Hematopoietic multipotent progenitor cell (in vitro differentiated cells): Measurements from ENCODE around the gene CR1. TPM values are rescaled to one million over a fixed set of nuclear protein-coding genes. Genes with fewer than 3 reads are reported as not detected.
"Not testable (repeated sequence)": the region's sequence is repeated elsewhere in the genome, so short reads cannot be mapped to it uniquely, and the experiment has no call there.

Experiments used
- DNase-seq, 3 donors: peaks; one replicate each; pipeline ENCODE4 v3.0.0-alpha.2; 2011 to 2015; ENCODE audit warnings: low read depth in 2 of 3, low spot score in 2 of 3
- total RNA-seq: library from RNA; depleted of rRNA; stranded (reverse); fragments of >200 nt; gene quantifications from one replicate; pipeline ENCODE4 v1.2.3, GENCODE V29; 2012

Gene CR1
- total RNA-seq, 1 donor: 7.8 TPM

DNA sequence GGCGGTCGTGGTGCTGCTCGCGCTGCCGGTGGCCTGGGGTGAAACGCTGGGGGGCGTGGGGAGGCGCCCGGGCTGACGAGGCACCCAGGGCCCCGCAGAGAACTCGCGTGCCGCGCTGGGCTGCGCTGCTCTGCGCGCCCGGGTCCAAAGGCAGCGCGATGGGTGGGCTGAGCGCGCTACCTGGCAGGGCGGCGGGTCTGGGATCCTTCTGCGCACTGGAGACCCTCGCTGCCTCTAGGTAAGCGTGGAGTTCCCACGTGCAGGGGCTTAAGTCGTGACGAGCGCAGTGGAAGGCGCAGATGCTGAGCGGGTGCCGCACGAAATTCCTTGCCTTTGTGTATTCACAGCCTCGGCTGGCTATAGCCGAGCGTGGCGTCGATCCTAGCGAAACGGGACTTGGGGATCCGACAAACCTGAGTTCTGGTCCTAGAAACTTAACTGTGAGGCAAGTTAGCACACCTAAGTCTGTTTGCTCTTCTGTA is 173.6 kb downstream of the CR1 start:
- DNase-seq: no peak

- DNase-seq: no peak
Measured at GRCh38 chr1:207670192-207670591, 174.2 kb downstream of the CR1 start.

DNA sequence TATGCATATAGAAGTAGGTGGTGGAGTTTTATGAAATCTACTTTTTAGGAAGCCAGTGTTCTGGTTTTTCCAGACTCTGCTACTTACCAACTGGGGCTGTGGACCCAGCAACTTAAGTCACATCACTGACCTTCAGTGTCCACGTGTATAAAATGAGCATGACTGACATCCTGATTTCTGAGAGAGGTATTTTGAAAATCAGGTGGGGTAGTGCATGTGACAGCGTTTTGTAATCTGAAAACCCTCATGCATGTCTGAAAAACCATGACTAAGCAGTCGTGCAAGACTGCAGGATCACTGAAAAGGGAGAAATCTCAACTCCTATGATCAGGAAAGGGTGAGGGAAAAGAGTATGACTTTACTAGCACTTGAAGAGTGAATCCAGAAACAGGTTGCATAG is 175.0 kb downstream of the CR1 start:
- no peak for DNase-seq

GRCh38 chr1:207672522-207673130 is 176.7 kb downstream of the CR1 start:
- peak in 2 of 3 donors; percentile 70 to 79 for DNase-seq

DNA sequence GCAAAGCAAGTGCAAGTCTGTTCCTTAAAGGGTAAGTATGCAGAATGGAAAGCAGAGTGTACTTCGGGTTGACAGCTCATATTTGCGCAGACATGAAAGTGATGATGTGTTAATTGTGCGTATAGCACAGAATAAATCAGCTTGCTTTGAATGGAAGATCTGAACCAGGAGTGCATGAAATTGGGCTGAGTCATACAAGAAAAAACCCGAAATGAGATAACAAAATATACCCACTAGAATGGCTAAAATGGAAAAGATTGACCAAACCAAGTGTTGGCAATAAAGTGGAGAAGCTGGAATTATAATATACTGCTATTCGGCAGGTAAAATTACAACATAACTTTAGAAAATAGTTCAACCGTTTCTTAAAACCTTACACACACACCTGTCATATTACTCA is 177.4 kb downstream of the CR1 start:
- no peak for DNase-seq

DNA sequence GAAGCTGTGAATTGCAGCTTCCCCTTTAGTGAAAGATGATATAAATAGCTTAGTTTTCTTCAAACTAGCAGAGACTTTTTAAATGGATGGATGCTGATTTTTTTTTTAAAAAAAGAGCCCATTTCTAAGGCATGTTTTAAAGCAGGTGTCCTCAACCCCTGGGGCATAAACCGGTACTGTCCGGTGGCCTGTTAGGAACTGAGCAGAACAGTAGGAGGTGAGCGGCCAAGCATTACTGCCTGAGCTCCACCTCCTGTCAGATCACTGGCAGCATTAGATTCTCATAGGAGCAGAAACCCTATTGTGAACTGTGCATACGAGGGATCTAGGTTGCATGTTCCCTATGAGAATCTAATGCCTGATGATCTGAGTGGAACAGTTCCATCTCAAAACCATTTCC is 180.2 kb downstream of the CR1 start:
- no peak for DNase-seq

- peak in 2 of 3 donors; percentile 22 to 29 for DNase-seq
Measured at GRCh38 chr1:207680590-207681388, 184.8 kb downstream of the CR1 start.

GRCh38 chr1:207682872-207683434 is 187.0 kb downstream of the CR1 start:
- not testable (repeated sequence) for DNase-seq

- DNase-seq: not testable (repeated sequence)
Measured at GRCh38 chr1:207690551-207690950, 194.6 kb downstream of the CR1 start.

DNA sequence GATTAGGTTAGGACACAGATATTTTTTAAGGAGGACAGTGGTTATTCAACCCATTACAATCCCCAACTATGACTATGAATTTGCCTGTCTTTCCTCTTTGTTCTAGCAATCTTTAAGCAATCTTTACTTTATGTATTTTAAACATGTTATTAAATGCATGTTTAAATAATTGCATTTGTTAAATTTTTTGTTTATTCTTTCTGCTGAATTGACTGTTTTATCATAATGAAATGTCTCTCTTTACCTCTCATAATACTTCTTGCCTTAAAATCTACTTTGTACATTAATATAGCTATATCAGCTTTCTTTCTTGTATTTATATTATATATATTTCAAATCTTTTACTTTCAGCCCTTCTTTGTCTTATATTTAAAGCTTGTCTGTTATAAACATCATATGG is 195.1 kb downstream of the CR1 start:
- DNase-seq: no peak

Other genes starting within 250 kb of the CR1 start
- gene CD55, start 174.5 kb upstream of the CR1 start, total RNA-seq: 40.7 TPM
- 0.54 TPM for gene CR2, start 41.8 kb upstream of the CR1 start, total RNA-seq
- gene CR1L, start 149.0 kb downstream of the CR1 start, total RNA-seq: under 0.01 TPM